Stimulated activated CD8-positive, alpha-beta memory T cell treated with anti-CD3 and anti-CD28 coated beads, Interleukin-7, amount 100 ng/mL, for 48 hours (primary cell): Measurements from ENCODE around the gene TENM4.

Experiments
- DNase-seq, 2 donors: peaks; one replicate each; pipeline ENCODE4 v3.0.0-alpha.2; 2020; ENCODE audit warnings: low read depth in 1 of 2; ENCODE audit errors: extremely low read depth in 1 of 2

Gene TENM4

DNA sequence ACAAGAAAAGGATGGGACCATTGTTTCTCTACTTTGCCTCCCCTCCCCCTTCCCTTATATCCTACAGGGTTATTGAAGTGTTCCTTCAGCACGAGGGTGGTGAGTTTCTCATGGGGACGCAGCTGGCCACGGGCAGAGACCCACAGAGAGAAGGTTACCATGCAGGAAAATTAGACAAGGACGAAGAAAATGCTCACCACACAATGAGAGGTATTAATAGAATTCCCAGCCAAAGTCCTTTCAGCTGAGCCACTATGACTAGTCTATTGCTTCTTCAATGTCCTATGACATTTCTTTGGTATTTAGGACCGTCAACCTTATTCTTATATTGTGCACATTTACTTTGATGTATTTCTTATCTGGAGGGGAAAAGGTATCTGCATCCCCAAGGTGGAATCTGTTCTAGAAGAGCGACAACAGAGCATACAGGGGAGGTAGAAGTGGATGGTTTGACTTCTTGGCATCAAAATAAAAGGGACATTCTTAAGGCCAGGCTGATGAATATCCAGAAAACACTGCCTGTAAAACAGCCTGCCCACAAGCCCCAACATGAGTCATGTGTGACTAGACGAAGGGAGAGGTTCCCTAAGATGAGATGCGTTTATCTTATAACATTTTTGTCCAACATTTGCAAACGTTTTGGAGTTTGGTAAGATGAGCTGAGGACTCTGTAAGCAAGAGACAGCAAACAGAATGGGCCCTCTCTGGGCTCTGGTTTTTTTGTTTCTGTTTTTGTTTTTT, 656.3 kb downstream of the TENM4 start:
- no peak for DNase-seq

- DNase-seq, result no peak
Measured at GRCh38 chr11:78783846-78784245, 657.0 kb downstream of the TENM4 start.

DNA sequence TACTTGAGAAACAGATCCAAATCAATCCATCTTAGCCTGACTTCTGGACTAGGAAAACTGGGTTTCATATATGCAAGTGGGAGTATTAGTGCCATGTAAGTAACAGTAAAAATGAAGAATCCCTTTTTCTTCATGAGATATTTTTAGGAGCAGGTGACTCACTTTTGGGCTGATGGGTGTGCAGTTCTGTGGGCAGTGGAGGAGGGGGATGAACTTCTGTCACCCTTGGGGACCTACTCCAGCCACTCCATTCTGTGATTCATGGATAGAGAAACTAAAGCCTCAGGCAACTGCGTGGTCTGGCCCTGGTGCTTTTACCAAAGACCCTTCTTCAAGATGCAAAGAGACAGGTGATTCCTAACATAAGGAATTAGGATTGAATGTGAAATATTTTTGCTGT, 657.5 kb downstream of the TENM4 start:
- DNase-seq, result no peak

- no peak for DNase-seq
Measured at GRCh38 chr11:78782725-78783124, 658.1 kb downstream of the TENM4 start.

DNA sequence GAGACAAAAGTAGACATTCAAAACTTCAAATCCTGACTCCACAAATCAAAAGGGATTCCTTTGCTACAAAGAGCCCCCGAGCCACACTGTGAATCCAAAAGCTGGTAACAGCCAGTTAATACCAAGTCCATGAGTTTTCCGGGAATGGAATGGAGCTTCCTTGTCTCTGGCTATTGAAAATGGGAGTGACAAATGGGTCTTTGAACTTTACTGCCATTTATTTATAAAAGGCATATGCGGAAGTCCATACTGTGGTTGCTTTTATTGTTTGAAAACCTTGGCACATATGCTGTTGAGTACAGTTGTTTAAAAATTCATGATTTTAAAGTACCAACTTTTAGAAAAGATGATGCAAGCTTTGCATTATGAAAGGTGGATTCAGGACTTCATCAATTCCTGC, 659.9 kb downstream of the TENM4 start:
- no peak for DNase-seq

DNA sequence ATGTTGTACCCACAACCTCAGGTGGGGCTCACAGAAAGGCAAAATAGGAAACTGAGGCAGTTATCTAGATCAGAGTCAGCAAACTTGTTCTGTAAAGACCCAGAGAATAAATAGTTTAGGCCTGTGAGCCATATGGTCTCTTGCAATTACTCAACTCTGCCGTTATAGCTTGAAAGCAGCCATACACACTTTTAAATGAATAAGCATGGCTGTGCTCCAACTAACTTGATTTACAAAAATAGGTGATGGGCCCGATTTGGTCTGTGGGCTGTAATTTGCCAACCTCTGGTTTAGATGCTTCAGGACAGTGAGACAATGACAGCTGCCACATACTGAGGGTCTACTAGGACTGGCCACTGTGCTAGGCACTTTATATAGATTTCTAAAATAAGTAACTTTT, 667.3 kb downstream of the TENM4 start:
- no peak for DNase-seq

- no peak for DNase-seq
Measured at GRCh38 chr11:78773077-78773476, 667.8 kb downstream of the TENM4 start.

- DNase-seq, result no peak
Measured at GRCh38 chr11:78772186-78772585, 668.6 kb downstream of the TENM4 start.

GRCh38 chr11:78770931-78771330, 669.9 kb downstream of the TENM4 start:
- no peak for DNase-seq

- no peak for DNase-seq
Measured at GRCh38 chr11:78768971-78769370, 671.9 kb downstream of the TENM4 start.

- no peak for DNase-seq
Measured at GRCh38 chr11:78768345-78768744, 672.5 kb downstream of the TENM4 start.

DNA sequence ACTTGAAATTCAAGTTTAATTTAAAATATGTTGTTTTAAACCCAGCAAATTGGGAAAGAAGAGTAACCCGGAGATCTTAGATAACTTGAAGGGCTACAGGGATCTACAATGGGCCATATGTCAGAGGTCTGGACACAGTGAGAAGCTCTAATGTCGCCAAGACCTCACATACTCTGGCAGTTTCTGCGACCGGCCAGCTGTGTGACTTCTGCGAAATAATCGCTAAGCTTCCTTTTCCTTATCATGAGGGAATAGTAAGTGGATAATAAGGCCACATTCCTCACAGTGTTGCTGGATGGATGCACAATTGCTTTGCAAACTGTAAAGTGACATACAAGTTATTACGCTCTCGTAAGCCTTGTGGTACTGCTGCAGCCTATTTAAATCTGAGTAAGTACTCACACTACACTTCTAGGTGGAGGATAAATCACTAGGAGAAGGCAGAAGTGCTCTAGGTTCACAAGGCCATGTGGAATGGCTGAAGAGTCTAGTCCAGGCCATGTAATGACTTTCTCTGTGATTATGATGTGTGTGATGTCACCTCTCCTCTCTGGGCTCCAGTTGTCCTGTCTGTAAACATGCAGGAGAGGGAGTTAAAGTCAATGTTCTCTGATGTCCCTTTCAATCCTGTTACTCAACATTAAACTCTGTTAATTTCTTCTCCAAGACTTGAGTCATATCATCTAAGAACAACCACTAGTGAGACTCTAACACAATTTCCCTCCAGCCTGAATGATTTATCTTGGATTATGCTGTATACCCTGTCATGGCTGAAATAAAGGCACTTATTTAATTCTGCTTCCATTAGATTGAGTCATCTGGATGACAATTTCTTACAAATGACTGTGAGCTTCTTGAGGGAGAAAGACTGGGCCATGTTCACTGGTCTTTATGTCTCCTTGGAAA, 673.5 kb downstream of the TENM4 start:
- no peak for DNase-seq

DNA sequence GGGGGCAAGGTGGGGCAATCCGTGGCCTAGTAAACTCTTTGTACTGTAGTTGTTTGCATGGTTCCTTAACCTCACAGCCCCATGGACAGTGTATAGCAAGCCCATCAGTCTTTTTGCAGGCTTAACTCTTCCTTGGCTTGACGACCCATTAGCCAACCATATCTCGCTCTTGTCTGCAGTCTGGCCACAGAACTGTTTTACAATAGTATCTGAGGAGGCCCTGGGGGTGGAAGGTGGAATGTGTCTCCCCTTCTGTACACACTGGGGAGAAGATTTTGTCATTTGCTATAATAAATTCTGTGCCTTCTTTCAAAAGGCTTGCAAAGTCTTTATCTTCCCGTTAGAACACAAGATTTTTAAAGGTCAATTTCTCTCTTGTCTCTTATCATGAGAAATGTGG, 675.9 kb downstream of the TENM4 start:
- DNase-seq, result no peak

DNA sequence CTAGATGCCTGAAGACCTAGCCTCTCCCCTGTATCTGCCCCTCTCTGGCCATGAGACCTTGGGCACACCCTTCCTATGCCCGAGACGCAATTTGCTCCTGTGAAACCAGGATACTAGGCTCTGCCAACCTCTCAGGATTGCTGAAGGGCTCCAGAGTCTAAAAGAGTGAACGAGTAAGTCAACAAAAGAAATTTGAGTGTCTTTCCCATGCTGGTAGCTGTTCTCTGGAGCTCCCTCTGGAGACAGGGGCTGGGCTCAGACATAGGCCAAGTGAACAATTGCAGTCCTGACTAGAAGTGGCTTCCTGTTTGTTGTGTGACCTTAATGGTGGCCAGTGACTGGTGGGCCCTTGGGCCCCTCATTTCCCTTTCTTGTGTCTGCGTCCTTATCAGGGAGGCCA, 677.2 kb downstream of the TENM4 start:
- no peak for DNase-seq

- no peak for DNase-seq
Measured at GRCh38 chr11:78762105-78762504, 678.7 kb downstream of the TENM4 start.

DNA sequence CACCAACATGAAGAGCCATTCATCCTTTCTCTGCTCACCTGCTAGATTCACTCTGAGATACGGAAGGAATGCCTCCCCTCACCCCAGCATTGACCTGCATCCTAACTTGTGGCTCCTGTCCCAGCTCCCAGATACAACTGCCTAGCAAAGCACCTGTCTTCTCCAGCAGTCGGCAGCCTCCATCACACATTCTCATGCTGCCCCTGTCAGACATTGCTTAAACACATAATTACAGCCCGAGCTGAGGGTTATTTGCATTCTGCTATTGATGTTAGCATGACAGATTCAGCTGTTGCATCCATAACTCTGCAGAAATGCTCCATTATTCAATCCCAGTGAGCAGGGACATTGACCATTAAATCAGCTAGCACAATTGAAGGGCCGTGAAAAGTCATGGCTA, 681.8 kb downstream of the TENM4 start:
- DNase-seq, result no peak

GRCh38 chr11:78753297-78753696, 687.5 kb downstream of the TENM4 start:
- DNase-seq, result no peak

DNA sequence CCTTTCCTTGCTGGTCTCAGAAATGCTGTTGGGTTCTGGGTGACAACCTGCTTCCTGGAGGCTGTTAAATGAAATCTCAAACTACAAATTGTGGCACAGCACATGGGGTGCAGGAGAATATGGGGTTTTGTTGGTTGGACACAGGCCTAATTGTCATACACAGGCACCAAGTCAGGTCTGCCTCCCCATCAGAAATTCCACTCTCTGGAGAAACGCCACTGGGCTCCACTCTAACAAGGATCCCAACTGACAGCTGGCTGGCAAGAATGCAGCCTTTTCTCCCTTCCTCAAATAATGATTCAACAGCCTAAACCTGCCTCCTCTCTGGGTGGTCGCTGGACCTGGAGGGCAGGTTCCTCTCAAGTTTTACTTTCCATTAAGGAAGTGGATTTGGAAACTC, 688.3 kb downstream of the TENM4 start:
- DNase-seq, result no peak

DNA sequence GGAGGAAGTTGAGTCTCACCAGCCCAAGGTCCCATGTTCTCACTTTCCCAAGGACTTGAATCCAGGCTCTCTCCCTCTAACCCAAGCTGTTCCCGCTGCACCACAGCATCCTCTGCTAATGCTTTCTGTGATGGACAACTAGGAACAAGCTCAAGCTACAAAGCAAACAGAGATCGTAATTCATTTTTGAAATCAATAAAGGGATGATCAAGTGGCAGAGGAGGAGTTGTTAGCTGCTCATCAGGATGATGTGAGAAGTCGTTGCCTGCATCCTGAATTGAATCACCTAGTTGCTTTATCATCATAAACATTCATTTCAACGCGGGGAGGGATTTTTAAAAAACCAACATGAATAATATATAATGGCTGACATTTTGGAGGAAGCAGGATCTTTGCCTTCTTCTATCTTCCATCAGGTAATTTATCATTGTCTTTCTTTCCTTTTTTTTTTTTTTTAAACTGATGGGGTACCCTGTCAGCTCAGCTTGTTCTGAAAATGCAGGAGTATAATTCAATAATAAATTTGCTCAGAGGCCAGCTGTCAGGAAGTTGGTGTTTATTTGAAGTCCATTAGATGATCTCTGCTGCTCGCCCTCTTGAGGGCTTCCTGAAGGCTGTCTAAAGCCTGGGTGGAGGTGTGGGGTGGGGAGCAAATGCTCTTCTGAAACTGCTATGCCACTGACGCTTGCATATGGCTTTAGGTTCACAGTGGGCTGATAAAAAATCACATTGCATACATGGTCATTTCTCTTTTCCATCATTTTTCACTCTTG, 691.7 kb downstream of the TENM4 start:
- no peak for DNase-seq

GRCh38 chr11:78744949-78745348, 695.9 kb downstream of the TENM4 start:
- no peak for DNase-seq

DNA sequence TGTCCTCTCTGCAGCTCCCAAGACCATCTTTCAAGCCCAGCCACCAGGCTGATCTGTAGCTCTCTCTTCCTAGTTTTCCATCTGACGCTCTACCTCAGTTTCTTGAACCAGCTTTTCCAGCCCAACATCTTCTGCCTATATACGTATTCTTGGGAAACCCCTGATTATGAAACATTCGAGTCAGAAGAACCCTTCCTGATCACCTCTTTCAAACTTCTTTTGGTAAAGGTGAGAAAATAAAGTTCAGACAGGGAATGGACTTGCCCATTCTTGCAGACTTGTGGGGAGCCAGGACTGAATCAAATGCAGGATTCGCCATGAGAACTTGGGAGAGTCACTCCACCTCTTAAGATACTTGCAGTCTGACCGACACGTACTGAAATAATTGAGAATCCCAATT, 696.6 kb downstream of the TENM4 start:
- no peak for DNase-seq
